ENCODE measurements around the gene TMEM129. TPM values are rescaled to one million over a fixed set of nuclear protein-coding genes. Genes with fewer than 3 reads are reported as not detected.

The TMEM129 gene
- total RNA-seq, 1 experiment from 2014 or later, result 54.9 TPM

DNA sequence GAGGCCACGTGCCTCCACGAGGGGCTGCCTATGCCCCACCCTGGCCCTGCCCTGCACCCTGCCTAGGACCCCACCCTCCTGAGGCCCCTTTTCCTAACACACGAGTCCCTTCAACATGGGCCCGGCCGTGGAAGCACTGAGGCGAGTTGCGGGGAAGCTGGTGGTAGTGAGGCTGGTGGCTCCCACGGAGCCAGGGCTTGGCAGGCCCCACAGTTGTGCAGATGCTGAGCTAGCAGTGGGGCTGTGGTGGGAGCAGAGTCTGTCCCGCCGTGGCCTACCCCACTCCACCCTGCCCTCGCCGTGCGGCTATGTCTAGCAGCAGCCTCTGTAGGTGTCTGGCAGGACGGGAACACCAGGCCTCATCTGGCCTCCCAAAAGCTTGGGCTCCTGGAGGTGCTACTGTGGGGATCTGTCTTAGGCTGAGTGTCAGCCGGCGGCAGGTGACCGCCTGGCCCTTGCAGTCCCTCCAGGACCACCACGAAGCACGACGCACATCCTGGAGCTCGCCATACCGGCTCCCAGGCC, 19.0 kb upstream of the TMEM129 start:
- H3K36me3 Mint-ChIP-seq, result peaks cover 80% of the 10 kb centered on the region
- no peaks in the 10 kb centered on the region for H3K4me1 Mint-ChIP-seq
- no peaks in the 10 kb centered on the region for H3K27me3 Mint-ChIP-seq (ENCODE audit: low read depth)
- POLR2A ChIA-PET, result no interaction called here
- H3K27ac Mint-ChIP-seq, result no peak overlapping the region
- CTCF ChIA-PET, result no interaction called here
- DNase-seq (ENCODE audit: low spot score) (no peak), ATAC-seq (no peak)
- peaks cover 10% of the 10 kb centered on the region for H3K9me3 Mint-ChIP-seq
- TF ChIP-seq SMAD4 (CRISPR knock-in tag; IDR thresholded peaks at IDR 0.05), result no peak
- TF ChIP-seq ZNF219 (CRISPR knock-in tag; IDR thresholded peaks at IDR 0.05; ENCODE audit: borderline replicate concordance), result no peak
- TF ChIP-seq FOXJ3 (CRISPR knock-in tag; IDR thresholded peaks at IDR 0.05; ENCODE audit: borderline replicate concordance), result no peak
- TF ChIP-seq, protein P1, sequence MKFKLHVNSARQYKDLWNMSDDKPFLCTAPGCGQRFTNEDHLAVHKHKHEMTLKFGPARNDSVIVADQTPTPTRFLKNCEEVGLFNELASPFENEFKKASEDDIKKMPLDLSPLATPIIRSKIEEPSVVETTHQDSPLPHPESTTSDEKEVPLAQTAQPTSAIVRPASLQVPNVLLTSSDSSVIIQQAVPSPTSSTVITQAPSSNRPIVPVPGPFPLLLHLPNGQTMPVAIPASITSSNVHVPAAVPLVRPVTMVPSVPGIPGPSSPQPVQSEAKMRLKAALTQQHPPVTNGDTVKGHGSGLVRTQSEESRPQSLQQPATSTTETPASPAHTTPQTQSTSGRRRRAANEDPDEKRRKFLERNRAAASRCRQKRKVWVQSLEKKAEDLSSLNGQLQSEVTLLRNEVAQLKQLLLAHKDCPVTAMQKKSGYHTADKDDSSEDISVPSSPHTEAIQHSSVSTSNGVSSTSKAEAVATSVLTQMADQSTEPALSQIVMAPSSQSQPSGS (CRISPR knock-in tag; IDR thresholded peaks at IDR 0.05; ENCODE audit: borderline replicate concordance, low read depth), result no peak
- TF ChIP-seq, protein P2, sequence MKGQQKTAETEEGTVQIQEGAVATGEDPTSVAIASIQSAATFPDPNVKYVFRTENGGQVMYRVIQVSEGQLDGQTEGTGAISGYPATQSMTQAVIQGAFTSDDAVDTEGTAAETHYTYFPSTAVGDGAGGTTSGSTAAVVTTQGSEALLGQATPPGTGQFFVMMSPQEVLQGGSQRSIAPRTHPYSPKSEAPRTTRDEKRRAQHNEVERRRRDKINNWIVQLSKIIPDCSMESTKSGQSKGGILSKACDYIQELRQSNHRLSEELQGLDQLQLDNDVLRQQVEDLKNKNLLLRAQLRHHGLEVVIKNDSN (CRISPR knock-in tag; IDR thresholded peaks at IDR 0.05), result no peak
- no peak for TF ChIP-seq TCF7 (CRISPR knock-in tag; IDR thresholded peaks at IDR 0.05; ENCODE audit: low read depth)
- no peak for TF ChIP-seq TP53 (CRISPR knock-in tag; IDR thresholded peaks at IDR 0.05)
- TF ChIP-seq, protein P3, sequence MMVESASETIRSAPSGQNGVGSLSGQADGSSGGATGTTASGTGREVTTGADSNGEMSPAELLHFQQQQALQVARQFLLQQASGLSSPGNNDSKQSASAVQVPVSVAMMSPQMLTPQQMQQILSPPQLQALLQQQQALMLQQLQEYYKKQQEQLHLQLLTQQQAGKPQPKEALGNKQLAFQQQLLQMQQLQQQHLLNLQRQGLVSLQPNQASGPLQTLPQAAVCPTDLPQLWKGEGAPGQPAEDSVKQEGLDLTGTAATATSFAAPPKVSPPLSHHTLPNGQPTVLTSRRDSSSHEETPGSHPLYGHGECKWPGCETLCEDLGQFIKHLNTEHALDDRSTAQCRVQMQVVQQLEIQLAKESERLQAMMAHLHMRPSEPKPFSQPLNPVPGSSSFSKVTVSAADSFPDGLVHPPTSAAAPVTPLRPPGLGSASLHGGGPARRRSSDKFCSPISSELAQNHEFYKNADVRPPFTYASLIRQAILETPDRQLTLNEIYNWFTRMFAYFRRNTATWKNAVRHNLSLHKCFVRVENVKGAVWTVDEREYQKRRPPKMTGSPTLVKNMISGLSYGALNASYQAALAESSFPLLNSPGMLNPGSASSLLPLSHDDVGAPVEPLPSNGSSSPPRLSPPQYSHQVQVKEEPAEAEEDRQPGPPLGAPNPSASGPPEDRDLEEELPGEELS (CRISPR knock-in tag; IDR thresholded peaks at IDR 0.05), result no peak
- no peak for TF ChIP-seq TEAD4 (CRISPR knock-in tag; IDR thresholded peaks at IDR 0.05)
- TF ChIP-seq ZNF396 (CRISPR knock-in tag; IDR thresholded peaks at IDR 0.05; ENCODE audit: borderline replicate concordance), result no peak
- TF ChIP-seq KAT7 (CRISPR knock-in tag; IDR thresholded peaks at IDR 0.05; ENCODE audit: borderline replicate concordance), result no peak
- TF ChIP-seq SMAD3 (CRISPR knock-in tag; IDR thresholded peaks at IDR 0.05; ENCODE audit: borderline replicate concordance), result no peak
- TF ChIP-seq, protein P4, sequence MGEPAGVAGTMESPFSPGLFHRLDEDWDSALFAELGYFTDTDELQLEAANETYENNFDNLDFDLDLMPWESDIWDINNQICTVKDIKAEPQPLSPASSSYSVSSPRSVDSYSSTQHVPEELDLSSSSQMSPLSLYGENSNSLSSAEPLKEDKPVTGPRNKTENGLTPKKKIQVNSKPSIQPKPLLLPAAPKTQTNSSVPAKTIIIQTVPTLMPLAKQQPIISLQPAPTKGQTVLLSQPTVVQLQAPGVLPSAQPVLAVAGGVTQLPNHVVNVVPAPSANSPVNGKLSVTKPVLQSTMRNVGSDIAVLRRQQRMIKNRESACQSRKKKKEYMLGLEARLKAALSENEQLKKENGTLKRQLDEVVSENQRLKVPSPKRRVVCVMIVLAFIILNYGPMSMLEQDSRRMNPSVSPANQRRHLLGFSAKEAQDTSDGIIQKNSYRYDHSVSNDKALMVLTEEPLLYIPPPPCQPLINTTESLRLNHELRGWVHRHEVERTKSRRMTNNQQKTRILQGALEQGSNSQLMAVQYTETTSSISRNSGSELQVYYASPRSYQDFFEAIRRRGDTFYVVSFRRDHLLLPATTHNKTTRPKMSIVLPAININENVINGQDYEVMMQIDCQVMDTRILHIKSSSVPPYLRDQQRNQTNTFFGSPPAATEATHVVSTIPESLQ (CRISPR knock-in tag; IDR thresholded peaks at IDR 0.05), result no peak
- no peak for TF ChIP-seq ZNF121 (CRISPR knock-in tag; IDR thresholded peaks at IDR 0.05)
- no peak for TF ChIP-seq ZNF423 (CRISPR knock-in tag; IDR thresholded peaks at IDR 0.05)
- TF ChIP-seq, protein P5, sequence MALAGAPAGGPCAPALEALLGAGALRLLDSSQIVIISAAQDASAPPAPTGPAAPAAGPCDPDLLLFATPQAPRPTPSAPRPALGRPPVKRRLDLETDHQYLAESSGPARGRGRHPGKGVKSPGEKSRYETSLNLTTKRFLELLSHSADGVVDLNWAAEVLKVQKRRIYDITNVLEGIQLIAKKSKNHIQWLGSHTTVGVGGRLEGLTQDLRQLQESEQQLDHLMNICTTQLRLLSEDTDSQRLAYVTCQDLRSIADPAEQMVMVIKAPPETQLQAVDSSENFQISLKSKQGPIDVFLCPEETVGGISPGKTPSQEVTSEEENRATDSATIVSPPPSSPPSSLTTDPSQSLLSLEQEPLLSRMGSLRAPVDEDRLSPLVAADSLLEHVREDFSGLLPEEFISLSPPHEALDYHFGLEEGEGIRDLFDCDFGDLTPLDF (CRISPR knock-in tag; IDR thresholded peaks at IDR 0.05), result no peak
- TF ChIP-seq GTF2I (CRISPR knock-in tag; conservative IDR thresholded peaks at IDR 0.05), result no peak
- TF ChIP-seq, protein P6, sequence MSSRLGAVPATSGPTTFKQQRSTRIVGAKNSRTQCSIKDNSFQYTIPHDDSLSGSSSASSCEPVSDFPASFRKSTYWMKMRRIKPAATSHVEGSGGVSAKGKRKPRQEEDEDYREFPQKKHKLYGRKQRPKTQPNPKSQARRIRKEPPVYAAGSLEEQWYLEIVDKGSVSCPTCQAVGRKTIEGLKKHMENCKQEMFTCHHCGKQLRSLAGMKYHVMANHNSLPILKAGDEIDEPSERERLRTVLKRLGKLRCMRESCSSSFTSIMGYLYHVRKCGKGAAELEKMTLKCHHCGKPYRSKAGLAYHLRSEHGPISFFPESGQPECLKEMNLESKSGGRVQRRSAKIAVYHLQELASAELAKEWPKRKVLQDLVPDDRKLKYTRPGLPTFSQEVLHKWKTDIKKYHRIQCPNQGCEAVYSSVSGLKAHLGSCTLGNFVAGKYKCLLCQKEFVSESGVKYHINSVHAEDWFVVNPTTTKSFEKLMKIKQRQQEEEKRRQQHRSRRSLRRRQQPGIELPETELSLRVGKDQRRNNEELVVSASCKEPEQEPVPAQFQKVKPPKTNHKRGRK (CRISPR knock-in tag; IDR thresholded peaks at IDR 0.05; ENCODE audit: borderline replicate concordance), result no peak
- no peak for TF ChIP-seq CREM (CRISPR knock-in tag; IDR thresholded peaks at IDR 0.05)
- TF ChIP-seq, protein P7, sequence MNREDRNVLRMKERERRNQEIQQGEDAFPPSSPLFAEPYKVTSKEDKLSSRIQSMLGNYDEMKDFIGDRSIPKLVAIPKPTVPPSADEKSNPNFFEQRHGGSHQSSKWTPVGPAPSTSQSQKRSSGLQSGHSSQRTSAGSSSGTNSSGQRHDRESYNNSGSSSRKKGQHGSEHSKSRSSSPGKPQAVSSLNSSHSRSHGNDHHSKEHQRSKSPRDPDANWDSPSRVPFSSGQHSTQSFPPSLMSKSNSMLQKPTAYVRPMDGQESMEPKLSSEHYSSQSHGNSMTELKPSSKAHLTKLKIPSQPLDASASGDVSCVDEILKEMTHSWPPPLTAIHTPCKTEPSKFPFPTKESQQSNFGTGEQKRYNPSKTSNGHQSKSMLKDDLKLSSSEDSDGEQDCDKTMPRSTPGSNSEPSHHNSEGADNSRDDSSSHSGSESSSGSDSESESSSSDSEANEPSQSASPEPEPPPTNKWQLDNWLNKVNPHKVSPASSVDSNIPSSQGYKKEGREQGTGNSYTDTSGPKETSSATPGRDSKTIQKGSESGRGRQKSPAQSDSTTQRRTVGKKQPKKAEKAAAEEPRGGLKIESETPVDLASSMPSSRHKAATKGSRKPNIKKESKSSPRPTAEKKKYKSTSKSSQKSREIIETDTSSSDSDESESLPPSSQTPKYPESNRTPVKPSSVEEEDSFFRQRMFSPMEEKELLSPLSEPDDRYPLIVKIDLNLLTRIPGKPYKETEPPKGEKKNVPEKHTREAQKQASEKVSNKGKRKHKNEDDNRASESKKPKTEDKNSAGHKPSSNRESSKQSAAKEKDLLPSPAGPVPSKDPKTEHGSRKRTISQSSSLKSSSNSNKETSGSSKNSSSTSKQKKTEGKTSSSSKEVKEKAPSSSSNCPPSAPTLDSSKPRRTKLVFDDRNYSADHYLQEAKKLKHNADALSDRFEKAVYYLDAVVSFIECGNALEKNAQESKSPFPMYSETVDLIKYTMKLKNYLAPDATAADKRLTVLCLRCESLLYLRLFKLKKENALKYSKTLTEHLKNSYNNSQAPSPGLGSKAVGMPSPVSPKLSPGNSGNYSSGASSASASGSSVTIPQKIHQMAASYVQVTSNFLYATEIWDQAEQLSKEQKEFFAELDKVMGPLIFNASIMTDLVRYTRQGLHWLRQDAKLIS (CRISPR knock-in tag; IDR thresholded peaks at IDR 0.05; ENCODE audit: borderline replicate concordance), result no peak
- no peak overlapping the region for H3K4me3 Mint-ChIP-seq
